Fibroblast of pulmonary artery (primary cell): ENCODE measurements around the gene PTPN23.

Source experiments
- DNase-seq: peaks from one replicate; pipeline ENCODE4 v3.0.0-alpha.2; 2010; ENCODE audit warnings: low read depth
- H3K4me3 ChIP-seq: replicated peaks from 2 replicates; pipeline ENCODE4 v1.5.1; 2011; ENCODE audit warnings: low read depth, mild to moderate bottlenecking, control low read depth, low read length, moderate library complexity
- TF ChIP-seq, protein P1 (sequence below): IDR thresholded peaks from 2 replicates; pipeline ENCODE4 v1.5.1; 2011; ENCODE audit warnings: mild to moderate bottlenecking, control low read depth, low read length, inconsistent platforms; ENCODE audit errors: missing control alignments

The PTPN23 gene

GRCh38 chr3:47425959-47426358, 45.1 kb downstream of the PTPN23 start:
- H3K4me3 ChIP-seq: no peak overlapping the region
- TF ChIP-seq, protein P1, sequence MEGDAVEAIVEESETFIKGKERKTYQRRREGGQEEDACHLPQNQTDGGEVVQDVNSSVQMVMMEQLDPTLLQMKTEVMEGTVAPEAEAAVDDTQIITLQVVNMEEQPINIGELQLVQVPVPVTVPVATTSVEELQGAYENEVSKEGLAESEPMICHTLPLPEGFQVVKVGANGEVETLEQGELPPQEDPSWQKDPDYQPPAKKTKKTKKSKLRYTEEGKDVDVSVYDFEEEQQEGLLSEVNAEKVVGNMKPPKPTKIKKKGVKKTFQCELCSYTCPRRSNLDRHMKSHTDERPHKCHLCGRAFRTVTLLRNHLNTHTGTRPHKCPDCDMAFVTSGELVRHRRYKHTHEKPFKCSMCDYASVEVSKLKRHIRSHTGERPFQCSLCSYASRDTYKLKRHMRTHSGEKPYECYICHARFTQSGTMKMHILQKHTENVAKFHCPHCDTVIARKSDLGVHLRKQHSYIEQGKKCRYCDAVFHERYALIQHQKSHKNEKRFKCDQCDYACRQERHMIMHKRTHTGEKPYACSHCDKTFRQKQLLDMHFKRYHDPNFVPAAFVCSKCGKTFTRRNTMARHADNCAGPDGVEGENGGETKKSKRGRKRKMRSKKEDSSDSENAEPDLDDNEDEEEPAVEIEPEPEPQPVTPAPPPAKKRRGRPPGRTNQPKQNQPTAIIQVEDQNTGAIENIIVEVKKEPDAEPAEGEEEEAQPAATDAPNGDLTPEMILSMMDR: no peak
- DNase-seq: no peak

DNA sequence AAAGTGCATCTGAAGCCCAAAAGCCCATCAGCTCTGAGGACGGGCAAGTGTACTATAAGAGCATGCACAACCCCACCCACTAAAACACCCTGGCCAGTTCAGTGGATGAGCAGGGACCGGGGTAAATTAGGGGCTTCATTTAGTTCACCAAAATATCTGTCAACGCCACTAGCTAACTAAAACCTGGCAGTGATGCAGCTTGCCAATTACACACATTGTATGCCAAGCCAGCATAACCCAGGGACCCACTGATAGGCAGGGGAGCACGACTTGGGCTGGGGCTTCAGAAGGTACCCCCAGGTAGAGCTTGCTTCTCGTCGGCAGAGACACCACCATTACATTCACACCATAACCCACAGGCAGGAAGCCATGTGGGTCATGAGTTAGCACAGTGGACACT, 47.0 kb downstream of the PTPN23 start:
- DNase-seq: no peak
- TF ChIP-seq, protein P1: no peak
- H3K4me3 ChIP-seq: no peak overlapping the region

DNA sequence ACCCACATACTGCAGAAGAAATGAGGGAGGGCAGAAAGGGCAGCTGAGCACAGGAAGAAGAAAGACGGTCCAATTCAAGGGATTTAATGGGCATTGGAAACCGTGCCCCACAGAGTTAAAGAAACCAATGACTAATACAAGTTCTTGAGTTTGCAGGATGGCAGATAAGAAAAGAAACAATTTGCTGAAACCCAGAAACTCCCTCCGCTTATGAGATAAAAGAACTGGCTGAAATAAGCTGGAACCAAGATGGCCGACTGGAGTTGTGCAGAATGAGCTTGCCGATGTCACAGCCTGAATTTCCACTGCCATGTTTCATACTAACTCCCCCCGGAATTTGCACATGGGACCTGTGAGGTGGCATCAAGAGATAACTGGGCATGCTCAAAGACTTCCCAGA, 47.8 kb downstream of the PTPN23 start:
- peak; percentile 11 for DNase-seq
- no peak overlapping the region for H3K4me3 ChIP-seq
- TF ChIP-seq, protein P1: no peak

DNA sequence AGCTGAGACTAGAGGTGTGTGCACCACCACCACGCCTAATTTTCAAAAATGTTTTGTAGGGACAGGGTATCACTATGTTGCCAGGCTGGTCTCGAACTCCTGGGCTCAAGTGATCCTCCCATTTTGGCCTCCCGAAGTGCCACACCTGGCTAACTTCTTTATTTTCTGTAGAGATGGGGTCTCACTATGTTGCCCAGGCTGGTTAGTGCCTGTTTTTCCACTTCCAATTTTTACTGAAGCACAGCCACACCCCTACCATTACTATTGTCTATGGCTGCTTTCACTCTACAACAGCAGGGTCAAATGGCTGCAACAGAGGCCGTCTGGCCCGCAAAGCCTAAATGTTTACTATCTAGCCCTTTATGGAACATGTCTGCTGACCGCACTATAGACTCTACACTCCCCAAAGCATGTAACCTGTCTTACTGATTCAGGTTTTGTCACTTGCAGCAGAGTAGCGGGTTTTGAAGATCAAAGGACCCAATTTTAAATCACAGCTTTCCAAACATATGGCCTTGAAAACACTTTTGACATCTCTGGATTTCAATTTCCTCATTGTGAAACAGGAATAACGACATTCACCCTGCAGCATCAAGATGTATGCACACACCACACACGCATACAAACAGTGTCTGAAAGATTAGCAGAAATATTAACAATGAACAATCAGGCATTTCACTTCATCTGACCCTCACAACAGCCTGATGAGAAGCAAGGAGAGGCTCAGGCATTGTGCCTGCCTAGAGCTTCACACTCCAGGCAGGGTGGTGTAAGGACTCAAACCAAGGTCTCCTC, 48.9 kb downstream of the PTPN23 start:
- DNase-seq: no peak
- no peak overlapping the region for H3K4me3 ChIP-seq
- TF ChIP-seq, protein P1: no peak

DNA sequence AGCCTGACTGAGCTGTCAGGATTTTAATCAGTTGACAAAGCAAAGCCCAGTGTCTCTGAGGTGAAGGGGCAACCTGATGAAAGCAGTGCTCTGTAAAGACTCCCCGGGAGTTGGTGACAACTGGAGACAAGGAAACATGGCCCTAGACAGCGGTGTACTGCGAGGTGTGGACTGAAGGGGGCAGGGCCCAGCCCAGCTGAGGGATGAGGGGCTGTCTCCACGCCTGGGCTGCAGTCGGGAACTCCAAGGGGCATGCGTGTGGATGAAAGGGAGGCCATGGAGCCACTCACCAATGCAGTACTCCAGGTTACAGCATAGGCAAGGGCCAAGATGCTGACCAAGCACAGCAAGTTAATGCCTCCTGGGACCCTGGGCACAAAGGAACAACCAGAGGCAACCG, 49.8 kb downstream of the PTPN23 start:
- H3K4me3 ChIP-seq: no peak overlapping the region
- TF ChIP-seq, protein P1: no peak
- DNase-seq: no peak

DNA sequence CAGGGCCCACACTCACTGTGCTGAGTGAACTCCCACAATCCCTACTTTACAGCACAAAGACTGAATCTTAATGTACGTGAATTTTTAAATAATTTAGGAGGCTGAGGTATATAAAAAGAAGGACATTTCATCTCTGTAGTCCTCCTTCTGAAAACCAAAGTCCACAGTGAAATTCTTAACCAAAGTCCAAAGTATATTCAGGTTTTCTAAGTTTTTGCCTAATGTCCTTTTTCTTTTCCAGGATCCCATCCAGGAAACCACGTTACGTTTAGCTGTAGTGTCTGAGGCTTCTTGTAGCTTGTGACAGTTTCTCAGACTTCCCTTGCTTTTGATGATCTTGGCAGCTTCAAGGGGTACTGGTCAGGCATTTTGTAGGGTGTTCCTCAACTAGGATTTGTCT, 50.4 kb downstream of the PTPN23 start:
- no peak for DNase-seq
- TF ChIP-seq, protein P1: no peak

GRCh38 chr3:47432673-47433072, 51.9 kb downstream of the PTPN23 start:
- TF ChIP-seq, protein P1: no peak
- H3K4me3 ChIP-seq: no peak overlapping the region
- no peak for DNase-seq

More for the DNA sequence above, 50.4 kb downstream of the PTPN23 start:
- H3K4me3 ChIP-seq: no peak overlapping the region
